ENCODE measurements around the gene FTO.

DNA sequence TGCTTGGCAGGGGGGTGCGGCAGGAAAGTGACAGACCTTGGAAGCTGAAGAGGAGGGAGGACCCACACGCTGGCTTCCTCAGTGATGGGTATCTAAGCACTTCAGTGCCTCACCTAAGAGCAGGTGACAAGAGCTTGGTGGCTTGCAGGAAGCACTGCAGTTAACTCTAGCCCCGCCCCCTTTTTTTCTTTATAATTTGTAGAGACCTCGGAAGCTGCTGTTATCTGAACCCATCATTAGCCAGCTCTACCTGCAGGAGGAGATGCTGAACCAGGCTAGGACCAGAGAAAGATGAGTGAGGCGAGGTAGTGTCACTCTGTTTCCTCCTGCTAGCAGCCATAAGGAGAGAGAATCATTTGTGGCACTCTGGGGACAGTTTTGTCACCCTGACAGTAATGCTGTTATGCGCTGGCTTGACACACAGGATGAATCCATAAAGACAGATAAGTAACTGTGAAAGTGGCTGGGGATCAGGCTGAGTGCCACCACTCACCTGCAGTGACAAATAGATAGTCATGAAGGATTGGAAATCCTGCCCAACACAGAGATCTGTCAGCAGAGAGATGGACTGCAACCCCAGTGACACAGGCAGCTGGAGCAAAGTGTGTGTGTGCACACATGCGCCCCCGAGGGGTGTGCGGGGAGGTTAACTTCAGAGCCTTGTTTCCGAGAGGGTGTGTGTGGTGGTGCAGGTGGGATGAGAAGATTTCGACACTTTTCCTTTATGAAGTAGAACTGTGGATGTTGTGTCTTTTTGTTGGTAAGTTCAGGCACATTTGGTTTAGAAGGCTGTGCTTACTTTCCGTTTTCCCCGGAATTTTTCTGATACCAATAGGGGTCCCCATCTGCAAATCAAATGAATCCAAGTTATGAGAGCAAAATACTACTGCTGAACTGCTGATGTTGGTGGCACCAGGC lies 358.7 kb downstream of the FTO start:
- no peak for TF ChIP-seq GATA3 (IDR thresholded peaks at IDR 0.05; ENCODE audit: low read depth, low read length)
- no peak for TF ChIP-seq GATA2 (IDR thresholded peaks at IDR 0.05; ENCODE audit: low read depth, low read length)
